OCI-M2 (cell line): ENCODE data around the gene CD55.

Experiments
- DNase-seq: peaks from one replicate; lab custom pipeline; 2025; ENCODE audit not compliant: unreplicated experiment; lab: John Stamatoyannopoulos, UW

CD55 gene

DNA sequence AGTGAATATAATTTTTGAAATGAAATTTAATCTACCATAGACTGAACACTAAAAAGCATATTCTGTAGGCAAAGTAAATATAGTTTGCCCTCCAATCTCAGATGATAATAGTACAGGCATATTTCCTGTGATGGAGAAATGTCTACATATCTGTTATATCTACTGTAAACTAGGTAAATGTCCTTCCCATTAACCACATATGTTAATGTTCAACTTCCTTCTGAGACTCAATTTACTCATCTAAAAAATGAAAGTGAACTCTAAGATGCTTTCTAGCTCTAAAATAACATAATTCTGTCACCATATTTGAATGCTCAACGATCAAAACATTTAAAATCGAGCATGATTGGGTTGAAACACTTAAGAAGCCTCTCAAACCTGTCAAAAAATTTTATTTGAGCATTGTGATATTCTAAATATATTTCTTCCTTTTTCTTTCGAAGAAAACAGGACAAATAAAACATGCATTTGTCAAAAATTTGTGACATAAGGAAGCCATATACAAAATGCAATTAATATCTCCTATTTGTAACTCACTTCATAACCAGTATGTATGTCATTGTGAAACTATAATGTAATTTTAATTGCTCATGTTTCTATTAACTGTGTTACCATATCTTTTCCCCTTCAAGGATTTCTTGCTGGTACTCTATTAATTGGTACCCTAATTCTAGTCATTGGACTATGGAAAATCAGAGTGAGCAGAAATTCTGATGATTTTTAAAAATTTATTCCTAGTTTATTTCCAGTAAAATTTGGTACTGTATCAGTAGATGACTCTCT lies 34.2 kb downstream of the CD55 start:
- DNase-seq = no peak

DNA sequence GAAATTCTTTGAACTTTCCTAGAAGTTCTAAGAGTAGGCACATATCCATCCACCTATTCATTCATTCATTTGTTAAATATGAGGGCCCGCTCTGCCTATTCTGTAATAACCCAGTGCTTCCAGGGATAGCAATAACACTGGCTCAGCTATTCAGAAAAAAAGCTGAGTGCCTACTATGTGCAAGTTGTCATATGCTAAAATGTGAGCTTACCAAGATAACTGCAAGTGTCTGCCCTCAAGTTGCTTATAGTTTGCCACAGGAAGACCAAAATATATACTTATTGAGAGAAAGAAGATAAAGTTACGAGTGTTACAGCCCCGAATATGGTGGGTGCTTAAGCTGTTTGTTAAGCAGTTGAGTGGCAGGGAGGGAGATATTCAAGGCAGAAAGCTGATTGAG lies 39.6 kb downstream of the CD55 start:
- no peak for DNase-seq

DNA sequence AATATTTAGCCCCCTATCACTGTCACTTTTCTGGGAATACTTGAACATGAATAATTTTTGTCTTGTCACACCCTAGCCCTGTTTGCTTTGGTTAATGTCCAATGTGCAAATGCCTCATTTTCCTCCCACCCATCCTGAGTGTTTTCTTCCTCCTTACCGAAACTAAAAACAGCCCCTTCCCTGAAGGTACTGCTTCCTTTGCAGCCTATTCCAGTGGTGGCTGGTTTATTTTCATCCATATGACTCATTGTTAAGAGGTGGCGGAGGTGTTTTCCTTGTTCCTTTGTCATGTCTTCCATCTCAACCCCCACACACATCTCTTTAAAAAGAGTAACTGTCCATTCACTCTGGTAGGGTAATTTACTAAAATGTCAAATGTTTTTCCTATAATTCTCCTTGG lies 40.4 kb downstream of the CD55 start:
- no peak for DNase-seq

DNA sequence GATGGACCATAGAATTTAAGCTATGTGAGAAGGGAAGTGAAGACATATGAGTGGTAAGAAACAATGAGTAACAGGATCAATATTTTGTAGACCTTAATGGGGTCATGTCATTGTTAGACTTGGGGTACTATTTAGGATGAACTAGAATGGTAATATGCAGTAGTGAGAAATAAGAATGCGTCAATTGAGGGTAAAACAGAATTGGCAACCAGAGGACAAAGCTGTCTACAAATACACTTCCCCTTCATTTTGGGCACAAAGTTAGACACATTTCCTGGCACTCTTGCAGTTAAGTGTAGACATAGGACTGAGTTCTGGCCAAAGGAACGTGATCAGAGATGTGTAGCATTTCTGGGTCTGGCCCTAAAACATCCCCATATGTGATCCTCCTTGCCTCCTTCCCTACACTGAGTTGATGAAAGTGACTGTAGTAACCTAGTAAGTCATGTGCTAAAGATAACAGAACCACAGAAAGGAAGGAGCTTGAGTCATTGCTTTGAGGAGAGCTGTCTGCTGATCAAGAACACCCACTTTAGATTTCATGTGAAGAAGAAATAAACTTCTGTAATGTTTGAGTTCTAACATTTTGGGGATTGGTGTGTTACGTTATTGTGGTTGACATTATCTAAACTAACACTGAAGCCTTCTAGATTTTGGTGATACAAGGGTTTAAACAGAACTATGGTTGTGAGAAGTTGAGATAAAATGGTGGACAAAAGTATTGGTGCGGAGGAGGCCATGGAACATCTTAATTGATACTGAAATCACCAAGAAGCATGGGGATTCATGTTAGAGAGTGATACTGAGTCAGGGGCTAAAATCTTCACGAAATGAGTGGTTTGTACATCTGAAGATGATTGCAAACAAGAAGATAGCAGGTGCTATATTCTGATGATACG lies 41.7 kb downstream of the CD55 start:
- no peak for DNase-seq

DNA sequence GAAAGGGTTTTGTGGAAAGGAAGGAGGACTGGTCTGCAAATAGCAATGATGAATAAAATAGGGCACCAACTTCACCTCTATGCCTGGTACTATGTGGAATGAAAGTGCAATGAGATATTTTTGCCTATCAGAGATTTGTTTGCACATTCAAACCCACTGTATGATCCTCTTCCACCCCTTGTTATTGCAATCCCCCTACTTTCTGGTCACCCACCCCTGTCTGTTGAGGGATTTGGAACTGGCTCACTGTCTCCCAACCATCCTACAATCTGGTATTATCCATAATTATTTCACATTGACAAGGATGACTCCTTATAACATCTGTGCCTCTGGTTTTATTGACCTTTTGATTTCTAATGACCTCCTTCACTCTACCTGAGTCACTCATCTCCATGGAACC lies 42.4 kb downstream of the CD55 start:
- no peak for DNase-seq

DNA sequence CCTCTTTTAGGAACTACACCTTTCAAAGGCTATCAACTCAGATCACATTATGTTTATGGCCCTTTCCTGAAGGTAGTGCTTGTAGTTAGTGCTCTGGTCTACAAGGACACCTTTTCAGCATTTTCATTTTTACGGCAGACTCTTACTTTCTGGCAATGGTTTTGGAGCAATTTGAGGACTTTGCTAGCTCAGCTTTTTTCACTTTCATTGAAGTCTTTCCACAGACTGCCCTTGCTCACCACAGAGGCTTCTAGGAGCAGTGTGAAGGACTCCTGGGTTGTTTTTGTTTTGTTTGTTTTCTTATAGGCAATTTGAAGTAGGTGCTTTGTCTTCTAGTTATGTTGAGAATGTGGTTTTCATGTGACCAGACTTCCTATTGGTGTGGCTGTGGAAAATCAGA lies 43.1 kb downstream of the CD55 start:
- no peak for DNase-seq

DNA sequence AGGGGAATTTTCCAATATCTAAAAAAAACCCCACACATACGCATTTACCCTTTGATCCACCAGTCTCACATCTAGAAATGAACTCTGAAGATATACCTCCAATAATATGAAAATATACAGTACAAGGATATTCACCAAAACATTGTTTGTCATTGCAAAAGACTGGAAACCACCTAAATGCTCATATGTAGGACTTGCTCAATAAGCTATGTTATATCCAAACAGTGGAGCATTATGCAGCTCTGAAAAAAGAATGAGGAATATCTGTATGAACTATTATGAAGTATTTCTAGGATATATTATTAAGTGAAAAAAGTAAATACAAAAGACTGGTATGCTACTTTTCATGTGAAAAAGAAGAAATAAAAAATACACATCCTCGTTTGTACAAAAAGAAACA lies 43.6 kb downstream of the CD55 start:
- DNase-seq = no peak

DNA sequence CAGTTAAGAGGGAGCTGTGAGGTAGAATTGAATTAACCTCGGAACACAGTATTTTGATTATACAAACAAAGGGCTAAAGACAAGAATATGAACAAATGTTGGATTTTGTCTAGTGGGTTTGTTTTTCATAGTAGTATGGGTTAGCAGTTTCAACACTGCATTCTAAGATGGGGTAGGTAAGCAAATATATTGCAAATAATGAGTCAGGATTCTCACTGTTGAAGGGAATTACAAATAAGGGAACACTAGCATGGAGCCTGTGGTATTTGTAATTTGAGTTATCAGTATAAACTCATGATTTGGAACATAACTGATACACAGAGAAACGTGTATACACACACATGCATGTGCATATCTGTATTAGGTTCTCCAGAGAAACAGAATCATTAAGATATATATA lies 44.5 kb downstream of the CD55 start:
- no peak for DNase-seq

DNA sequence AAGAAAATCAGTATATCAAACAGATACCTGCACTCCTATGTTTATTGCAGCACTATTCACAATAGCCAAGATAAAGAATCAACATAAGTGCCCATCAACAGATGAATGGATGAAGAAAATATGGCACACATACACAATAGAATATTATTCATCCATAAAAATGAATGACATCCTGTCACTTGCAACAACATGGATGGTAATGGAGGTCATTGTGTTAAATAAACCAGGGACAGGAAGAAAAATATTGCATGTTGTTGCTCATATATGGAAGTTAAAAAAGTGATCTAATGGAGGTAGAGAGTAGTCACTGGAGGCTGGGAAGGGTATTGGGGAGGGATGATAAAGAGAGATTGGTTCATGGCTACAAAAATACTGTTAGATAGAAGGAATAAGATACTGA lies 67.2 kb downstream of the CD55 start:
- no peak for DNase-seq

DNA sequence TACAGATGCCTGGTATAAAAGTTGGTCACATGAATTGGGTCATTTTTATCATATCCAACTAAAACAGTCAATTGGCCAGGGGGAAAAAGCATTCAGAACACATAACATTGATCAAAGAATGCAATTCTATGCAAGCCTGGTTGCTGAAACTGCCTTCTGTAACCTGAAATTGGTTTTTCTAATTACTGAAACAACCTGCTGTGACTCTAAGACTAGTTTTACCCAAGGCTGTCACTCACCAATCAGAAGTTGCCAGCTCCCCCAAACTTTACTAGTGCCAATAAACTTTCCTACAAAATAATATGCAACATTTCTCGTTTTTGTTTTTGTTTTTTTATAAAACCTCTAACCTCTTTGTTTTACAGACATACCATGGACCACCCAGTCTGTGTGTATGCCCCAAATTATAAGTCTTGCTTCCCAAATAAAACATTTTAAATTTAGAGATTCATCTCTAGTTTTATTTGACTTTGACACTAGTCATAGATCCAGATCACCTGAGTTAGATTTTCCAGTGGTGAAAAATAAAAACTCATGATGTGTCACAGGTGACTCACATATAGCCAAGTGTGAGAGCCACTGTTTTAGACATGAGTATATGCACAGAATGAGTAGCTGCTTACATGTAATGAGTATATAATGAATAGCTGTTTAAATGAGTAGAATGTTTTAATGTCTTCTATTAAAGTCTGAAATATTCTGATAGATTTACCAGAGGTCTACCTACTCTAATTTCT lies 68.4 kb downstream of the CD55 start:
- no peak for DNase-seq

DNA sequence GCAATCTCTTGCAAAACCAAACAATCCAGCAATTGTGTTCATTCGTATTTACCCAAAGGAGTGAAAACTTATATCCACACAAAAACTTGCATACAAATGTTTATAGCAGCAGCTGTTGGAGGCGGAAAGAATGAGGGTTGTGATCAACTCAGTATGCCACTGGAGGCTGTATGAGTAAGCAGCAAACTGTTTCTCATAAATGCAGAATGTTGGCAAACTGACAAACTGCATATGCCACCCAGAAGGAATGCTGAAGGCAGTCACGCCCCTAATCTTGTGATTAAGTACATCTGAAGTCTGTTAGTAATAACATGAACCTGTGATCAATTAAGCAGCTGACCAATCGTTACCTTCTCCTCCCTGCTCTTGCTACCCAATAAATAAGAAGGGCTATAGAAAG lies 72.1 kb downstream of the CD55 start:
- no peak for DNase-seq

DNA sequence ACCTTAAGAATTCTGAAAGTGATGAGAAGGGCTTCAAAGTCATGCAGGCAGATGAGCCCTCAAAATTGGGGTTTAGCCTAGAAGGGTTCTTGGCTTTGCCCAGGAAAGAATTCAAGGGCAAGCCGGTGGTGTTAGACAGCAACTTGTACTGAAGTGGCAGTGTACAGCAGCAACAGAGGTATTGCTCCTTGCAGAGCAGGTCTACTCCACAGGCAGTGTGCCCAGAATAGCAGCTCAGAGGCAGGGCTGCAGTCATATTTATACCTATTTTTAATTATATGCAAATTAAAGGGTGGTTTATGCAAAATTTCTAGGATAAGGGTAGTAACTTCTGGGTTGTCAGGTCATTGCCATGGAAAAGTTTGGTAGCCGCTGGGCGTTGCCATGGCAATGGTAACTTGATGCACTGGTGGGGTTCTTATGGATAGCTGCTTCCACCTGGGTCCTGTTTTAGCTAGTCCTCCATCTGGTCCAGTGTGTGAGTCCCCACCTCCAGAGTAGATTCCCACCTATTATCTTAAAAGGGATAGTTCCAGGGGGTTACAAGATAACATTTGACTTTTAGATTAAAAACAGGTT lies 74.8 kb downstream of the CD55 start:
- DNase-seq = no peak

DNA sequence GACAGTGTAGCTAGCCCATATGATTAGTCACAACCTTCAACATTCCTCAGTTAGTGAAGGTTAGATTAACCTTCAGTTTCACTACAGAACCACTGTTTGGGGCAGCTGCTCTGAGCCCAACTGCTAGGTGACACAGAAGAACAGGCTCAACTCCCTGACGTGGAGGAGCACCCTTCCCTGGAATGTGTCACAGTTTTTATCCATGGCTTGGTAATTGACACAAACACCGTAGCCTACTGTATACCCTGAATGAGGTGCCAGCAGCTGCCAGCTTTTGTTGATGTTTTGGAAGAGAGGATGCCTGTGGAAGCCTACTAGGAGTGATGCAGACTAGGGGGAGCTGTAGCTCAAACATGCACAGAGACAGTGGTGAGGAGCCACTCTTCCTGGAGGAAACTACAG lies 76.0 kb downstream of the CD55 start:
- no peak for DNase-seq

DNA sequence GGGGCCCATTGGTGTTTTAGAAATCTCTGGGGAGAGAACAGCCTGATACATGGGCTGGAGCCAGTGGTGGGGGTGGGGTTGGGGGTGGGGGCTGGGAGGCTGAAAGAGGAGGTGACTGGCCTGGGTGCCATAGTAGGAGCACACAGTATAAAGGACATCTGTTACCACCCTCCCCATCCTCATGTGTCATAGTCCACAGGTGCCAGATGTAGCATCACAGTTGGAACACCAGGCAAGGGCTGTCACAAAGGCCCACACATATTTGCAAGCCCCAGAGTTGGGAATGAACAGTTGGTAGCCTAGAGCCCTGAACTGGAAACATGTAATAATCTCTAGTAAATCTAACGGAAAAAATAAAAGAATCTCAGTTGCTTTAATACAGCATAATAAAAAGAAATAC lies 77.5 kb downstream of the CD55 start:
- DNase-seq = no peak

DNA sequence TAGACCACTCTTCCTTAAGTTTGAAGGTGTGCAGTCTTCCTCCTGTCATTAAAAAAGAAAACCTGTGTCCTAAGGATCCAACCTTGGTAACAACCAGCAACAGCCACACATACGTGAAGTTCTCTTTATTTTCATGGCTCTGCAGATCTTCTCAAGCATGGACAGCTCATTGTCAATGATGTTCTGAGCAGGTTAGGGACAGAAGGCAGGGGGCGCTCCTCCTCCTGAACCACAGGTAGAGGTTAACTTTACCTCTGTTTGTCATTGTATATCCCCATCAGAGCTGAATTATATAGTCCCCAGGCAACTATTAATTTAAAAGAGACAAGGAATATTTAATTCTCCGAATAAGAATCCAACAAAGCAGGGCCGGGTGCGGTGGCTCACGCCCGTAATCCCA lies 80.1 kb downstream of the CD55 start:
- no peak for DNase-seq

DNA sequence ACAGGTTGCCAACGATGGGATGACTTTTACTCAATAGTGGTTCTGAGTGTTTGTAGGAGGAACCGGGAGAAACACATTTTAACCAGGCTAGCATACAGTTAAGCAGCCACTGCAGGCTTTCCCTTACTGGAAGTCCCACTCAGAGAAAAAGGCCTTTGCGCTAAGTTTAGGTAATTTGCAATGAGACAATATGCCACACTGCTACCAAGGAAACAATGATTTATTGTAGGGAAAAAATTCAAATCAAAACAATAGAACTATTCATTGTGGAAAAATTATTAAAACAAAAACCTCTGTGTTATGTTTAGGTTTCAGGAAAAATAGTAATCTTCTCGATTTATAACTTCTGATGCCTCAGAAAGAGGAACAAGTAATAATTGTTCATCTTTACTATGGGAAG lies 81.3 kb downstream of the CD55 start:
- DNase-seq = no peak

DNA sequence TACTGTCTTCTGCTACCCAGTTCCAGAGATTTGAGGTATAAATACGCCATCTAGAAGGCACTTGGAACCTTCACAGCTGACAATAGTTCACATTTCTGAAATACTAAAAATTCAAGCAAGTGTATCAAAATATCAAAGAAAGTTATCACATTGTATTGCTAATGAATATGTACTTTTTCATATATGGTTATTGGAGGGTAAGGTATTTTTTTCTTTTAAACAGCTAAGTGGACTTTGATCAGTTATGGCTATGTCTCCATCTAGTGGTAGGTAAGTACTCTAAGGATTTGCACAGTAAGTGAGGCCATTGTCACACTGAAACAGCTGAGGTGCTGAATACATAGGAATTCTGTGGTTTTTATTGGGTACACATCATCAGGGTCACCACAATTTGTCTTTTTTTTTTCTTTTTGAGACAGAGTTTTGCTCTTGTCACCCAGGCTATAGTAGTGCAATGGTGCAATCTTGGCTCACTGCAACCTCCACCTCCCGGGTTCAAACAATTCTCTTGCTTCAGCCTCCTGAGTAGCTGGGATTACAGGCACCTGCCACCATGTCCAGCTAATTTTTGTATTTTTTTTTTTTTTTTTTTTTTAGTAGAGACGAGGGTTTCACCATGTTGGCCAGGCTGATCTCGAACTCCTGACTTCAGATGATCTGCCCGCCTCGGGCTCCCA lies 83.5 kb downstream of the CD55 start:
- no peak for DNase-seq

DNA sequence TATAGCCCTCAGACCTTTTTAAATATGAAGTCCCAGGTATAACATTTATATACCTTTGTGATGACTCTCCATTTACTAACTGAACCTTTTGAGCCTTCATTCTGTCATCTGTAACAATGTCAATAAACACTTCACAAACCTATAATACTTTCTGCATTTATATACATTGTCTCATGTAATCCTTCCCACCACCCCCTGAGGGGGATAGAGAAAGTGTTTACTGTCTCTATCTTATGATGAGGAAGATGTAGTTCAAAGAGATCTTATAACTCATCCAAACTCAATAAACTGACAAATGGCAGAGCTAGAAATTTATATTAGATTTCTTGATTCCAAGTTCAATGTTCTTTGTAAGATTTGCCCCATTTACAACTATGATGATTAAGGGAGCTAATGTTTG lies 84.3 kb downstream of the CD55 start:
- no peak for DNase-seq

DNA sequence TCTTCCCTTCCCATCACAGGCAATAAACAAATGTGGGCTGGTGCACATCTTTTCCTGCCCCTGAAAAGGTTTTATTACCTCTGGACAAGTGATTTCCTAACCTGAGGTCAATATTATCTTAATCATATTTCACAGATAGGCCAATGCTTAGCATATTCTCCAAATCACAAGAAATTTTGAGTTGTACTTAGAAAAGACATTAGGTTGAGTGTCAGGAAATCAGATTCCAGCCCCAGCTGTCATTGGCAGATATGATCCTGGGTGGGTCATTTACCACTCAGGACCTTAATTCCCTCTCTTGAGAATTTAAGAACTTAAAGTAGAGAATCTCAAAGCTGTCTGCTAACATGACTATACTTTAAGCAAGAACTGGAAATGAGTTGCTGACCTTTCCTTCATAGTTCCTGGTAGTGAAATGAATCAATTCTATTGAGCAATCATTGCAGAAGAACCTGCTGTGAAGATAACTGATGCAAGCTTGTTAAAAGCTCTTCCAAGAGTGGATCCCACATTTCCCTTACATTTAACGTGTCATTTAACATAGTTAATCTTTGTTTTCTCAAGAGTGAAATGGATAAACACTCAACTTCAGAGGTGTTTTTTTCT lies 86.3 kb downstream of the CD55 start:
- no peak for DNase-seq
